Prostate gland (tissue), 2 donors: ENCODE data around the gene FAM83G. TPM values are rescaled to one million over a fixed set of nuclear protein-coding genes. Genes with fewer than 3 reads are reported as not detected.

Source experiments
- DNase-seq: peaks from one replicate; pipeline ENCODE4 v3.0.0-alpha.2; 2019; ENCODE audit warnings: low spot score
- H3K27ac ChIP-seq, 2 donors: fragments of 200-600 bp; sonication (generic); 2 replicates each; pipeline ENCODE4 v1.5.1; 2017 to 2019
- H3K27me3 ChIP-seq: fragments of 200-600 bp; sonication (generic); replicated peaks from 2 replicates; pipeline ENCODE4 v1.5.1; 2019; ENCODE audit not compliant: insufficient read depth
- H3K36me3 ChIP-seq, 2 donors: fragments of 200-600 bp; sonication (generic); 1 replicate in 1 of 2; 2 replicates in 1 of 2; pipeline versions ENCODE4 v1.5.1 to v1.8.1; 2017 to 2019
- H3K4me1 ChIP-seq: fragments of 200-600 bp; sonication (generic); replicated peaks from 2 replicates; pipeline ENCODE4 v1.5.1; 2019
- H3K4me3 ChIP-seq, 2 donors: fragments of 200-600 bp; sonication (generic); 2 replicates each; pipeline ENCODE4 v1.5.1; 2017 to 2019
- H3K9me3 ChIP-seq: fragments of 200-600 bp; sonication (generic); 2 replicates; pipeline ENCODE4 v1.5.1; 2017
- POLR2A ChIP-seq: fragments of 450-650 bp; IDR thresholded peaks from one replicate; pipeline ENCODE4 v1.6.1; 2016; ENCODE audit warnings: antibody characterized with exemption, mild to moderate bottlenecking
- POLR2AphosphoS5 ChIP-seq: sonication (generic); formaldehyde crosslinking; IDR thresholded peaks from one replicate; pipeline ENCODE4 v1.6.1; 2017; ENCODE audit warnings: antibody characterized with exemption
- WGBS: methylation state at CpG from one replicate; pipeline ENCODE4 v1.1.5; 2018; 5-methylcytosine and 5-hydroxymethylcytosine counted together
- intact Hi-C: fragments of 100-400 bp; cut with DNase I; formaldehyde crosslinking; loops from one replicate; pipeline ENCODE4 v1.14.2; 2022
- small RNA-seq, 2 donors: library from RNA; depleted of rRNA; stranded (forward); fragments of <200 nt; gene quantifications; one replicate each; pipeline ENCODE3, GENCODE V24; 2016
- total RNA-seq, 2 donors: library from RNA; depleted of rRNA; stranded (reverse); fragments of >200 nt; gene quantifications; one replicate each; pipeline ENCODE4 v1.1.0, GENCODE V29; 2016
- TF ChIP-seq, protein P1 (sequence below), 4 experiments: fragments of 200-600 bp in 2 of 4; fragments of 450-650 bp in 2 of 4; sonication (generic) in 2 of 4; IDR thresholded peaks; 1 replicate in 3 of 4; 2 replicates in 1 of 4; pipeline ENCODE4 v1.5.1; 2016 to 2019; ENCODE audit warnings: antibody characterized with exemption in 4 of 4, mild to moderate bottlenecking in 2 of 4, moderate library complexity in 2 of 4

The FAM83G gene
- total RNA-seq, 2 donors from 2014 or later, result 7.3 to 9.5 TPM

DNA sequence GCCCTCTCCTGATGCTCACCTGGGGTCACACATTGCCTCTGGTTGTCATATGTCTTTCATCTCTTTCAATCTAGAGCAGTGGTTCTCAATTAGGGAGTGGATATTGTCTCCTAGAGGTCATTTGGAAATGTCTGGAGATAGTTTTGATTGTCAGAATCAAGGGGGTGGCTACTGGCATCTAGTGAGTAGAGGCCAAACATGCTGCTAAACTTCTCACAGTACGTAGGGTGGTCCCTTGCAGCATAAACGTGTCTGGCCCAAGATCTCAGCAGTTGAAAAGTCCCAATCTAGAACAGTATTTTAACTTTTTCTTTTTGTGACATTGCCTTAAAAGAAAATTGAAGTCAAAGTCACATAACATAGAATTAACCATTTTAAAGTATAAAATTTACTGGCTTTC, 83.1 kb downstream of the FAM83G start:
- H3K36me3 ChIP-seq, result no peaks in the 10 kb centered on the region
- H3K27ac ChIP-seq, result no peak overlapping the region
- no peaks in the 10 kb centered on the region for H3K9me3 ChIP-seq
- TF ChIP-seq, protein P1, sequence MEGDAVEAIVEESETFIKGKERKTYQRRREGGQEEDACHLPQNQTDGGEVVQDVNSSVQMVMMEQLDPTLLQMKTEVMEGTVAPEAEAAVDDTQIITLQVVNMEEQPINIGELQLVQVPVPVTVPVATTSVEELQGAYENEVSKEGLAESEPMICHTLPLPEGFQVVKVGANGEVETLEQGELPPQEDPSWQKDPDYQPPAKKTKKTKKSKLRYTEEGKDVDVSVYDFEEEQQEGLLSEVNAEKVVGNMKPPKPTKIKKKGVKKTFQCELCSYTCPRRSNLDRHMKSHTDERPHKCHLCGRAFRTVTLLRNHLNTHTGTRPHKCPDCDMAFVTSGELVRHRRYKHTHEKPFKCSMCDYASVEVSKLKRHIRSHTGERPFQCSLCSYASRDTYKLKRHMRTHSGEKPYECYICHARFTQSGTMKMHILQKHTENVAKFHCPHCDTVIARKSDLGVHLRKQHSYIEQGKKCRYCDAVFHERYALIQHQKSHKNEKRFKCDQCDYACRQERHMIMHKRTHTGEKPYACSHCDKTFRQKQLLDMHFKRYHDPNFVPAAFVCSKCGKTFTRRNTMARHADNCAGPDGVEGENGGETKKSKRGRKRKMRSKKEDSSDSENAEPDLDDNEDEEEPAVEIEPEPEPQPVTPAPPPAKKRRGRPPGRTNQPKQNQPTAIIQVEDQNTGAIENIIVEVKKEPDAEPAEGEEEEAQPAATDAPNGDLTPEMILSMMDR (IDR thresholded peaks at IDR 0.05), result no peak
- TF ChIP-seq POLR2AphosphoS5 (no peak), POLR2A (no peak)
- no peak overlapping the region for H3K4me3 ChIP-seq
- H3K4me1 ChIP-seq, result no peaks in the 10 kb centered on the region
- 60% methylated on average over 2 of the region's 2 CpGs for WGBS
- intact Hi-C loops, result no loop called here
- DNase-seq, result no peak
- no peaks in the 10 kb centered on the region for H3K27me3 ChIP-seq

DNA sequence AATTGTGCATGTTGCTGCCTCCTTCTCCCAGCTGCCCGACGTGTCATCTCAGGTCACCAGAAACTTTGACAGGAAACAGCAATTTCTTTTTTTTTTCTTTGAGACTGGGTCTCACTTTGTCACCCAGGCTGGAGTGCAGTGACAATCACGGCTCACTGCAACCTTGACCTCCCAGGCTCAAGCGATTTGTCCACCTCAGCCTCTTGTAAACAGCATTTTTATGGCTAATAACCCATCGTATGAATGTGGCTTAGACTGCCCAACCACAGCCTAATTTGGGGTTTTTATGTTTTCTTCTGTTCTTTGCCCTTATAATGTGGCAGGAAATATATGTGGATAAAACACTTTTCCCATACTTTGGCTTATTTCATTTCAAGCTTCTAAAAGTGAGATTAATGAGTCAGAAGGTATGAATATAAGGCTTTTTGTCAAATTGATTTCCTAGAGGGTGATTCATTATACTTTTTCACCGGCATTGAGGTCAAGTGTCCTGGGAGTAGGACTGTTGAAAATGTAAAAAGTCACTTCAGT, 83.6 kb downstream of the FAM83G start:
- TF ChIP-seq POLR2AphosphoS5 (no peak), POLR2A (no peak)
- TF ChIP-seq, protein P1 (IDR thresholded peaks at IDR 0.05), result no peak
- Histone ChIP-seq H3K4me1 (no peaks in the 10 kb centered on the region), H3K36me3 (no peaks in the 10 kb centered on the region), H3K27me3 (no peaks in the 10 kb centered on the region), H3K27ac (no peak overlapping the region), H3K9me3 (no peaks in the 10 kb centered on the region), H3K4me3 (no peak overlapping the region)
- intact Hi-C loops, result no loop called here
- no peak for DNase-seq
- 47% methylated on average over 6 of the region's 6 CpGs for WGBS

DNA sequence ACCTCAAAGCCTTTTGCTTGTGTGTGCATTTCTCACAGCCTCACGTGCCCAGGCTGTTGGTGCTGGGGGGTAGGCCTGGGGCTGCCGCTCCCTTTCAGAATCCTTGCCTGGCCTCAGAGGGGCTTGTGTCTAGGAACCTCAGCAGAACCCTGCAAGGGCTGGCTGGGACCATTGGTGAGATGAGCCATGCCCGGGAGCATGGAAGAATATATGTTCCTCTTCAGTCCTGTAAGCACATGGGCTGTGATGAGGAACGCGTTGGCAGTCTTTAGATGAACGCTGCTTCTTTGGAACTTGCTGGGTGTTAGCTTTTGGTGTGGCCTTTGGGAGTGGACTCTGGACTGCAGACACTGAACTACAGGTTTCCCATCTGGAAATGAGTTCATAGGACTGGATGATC, 84.6 kb downstream of the FAM83G start:
- intact Hi-C loops, result no loop called here
- H3K36me3 ChIP-seq, result no peaks in the 10 kb centered on the region
- 76% methylated on average over 6 of the region's 6 CpGs for WGBS
- TF ChIP-seq POLR2AphosphoS5, result no peak
- TF ChIP-seq, protein P1 (IDR thresholded peaks at IDR 0.05), result no peak
- TF ChIP-seq POLR2A, result no peak
- no peak for DNase-seq
- no peaks in the 10 kb centered on the region for H3K9me3 ChIP-seq
- no peak overlapping the region for H3K27ac ChIP-seq
- H3K27me3 ChIP-seq, result no peaks in the 10 kb centered on the region
- no peaks in the 10 kb centered on the region for H3K4me1 ChIP-seq
- H3K4me3 ChIP-seq, result no peak overlapping the region

Small RNA genes within 50 kb of the gene (small RNA-seq; reads per million reads assigned to genes)
- 0 reads per million in 2 donors for gene AC090286.3
- gene RF00324, result 0 reads per million in 2 donors

Other genes with a start within 250 kb of the FAM83G start
- gene TVP23B, start 223.6 kb downstream of the FAM83G start, total RNA-seq, result 10 to 100 TPM; 39.8 to 43.7 TPM
- 10 to 100 TPM; 30.6 to 35.0 TPM for gene PRPSAP2, start 146.6 kb downstream of the FAM83G start, total RNA-seq
- gene SLC5A10, start 52.6 kb downstream of the FAM83G start, total RNA-seq, result not detected
- 10 to 100 TPM in 1 of 2 donors, under 1 TPM in 1; 0.27 to 11.1 TPM for gene GRAP, start 42.2 kb upstream of the FAM83G start, total RNA-seq
- gene GRAPL, start 122.8 kb upstream of the FAM83G start, total RNA-seq, result 1 to 10 TPM in 1 of 2 donors, not detected in 1; 4.3 TPM
- gene EPN2, start 232.6 kb upstream of the FAM83G start, total RNA-seq, result 10 to 100 TPM; 28.8 to 67.7 TPM